A204.1 (cell line): Measurements from ENCODE around the gene RNFT2.
"Not testable (repeated sequence)": the region's sequence is repeated elsewhere in the genome, so short reads cannot be mapped to it uniquely, and the experiment has no call there.

Experiments
- FAIRE-seq: peaks from 2 replicates; lab custom pipeline; 2012; peaks lifted over from hg19 to GRCh38; lab: Jason Lieb, UNC

Gene RNFT2

GRCh38 chr12:116798719-116799118 lies 60.6 kb downstream of the RNFT2 start:
- FAIRE-seq, result no peak

DNA sequence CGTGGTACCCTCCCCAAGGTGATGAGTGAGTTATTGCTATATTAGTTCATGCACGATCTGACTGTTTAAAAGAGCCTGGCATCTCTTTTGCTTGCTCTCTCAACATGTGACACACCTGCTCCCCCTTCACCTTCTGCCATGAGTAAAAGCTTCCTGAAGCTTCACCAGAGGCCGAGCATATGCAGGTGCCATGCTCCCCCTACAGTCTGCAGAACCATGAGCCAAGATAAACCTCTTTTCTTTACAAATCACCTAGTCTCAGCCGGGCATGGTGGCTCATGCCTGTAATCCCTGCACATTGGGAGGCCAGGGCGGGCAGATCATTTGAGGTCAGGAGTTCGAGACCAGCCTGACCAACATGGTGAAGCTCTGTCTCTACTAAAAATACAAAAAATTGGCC lies 61.8 kb downstream of the RNFT2 start:
- FAIRE-seq, result no peak

GRCh38 chr12:116800918-116801317 lies 62.8 kb downstream of the RNFT2 start:
- no peak for FAIRE-seq

GRCh38 chr12:116802018-116802417 lies 63.9 kb downstream of the RNFT2 start:
- no peak for FAIRE-seq

GRCh38 chr12:116803013-116803736 lies 65.1 kb downstream of the RNFT2 start:
- no peak for FAIRE-seq

DNA sequence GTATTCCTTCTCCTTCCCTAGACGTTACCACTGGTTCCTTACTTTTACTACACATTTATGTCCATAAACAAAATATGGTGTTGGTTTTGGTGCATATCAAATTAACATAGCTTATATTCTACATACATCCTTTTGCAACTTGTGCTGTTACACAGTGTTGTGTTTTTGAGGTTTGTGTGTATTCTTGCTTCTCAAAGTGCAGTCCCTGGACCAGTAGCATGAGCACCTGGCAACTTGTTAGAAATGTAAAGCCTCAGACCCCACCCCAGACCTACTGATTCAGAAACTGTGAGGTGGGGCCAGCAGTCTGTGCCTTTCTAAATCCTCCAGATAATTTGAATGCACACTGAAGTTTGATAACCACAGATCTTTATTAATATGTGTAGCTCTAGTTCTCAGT lies 65.9 kb downstream of the RNFT2 start:
- no peak for FAIRE-seq

GRCh38 chr12:116806845-116807440 lies 68.8 kb downstream of the RNFT2 start:
- no peak for FAIRE-seq

- FAIRE-seq, result no peak
These were observed 69.4 kb downstream of the RNFT2 start for GRCh38 chr12:116807546-116807945.

DNA sequence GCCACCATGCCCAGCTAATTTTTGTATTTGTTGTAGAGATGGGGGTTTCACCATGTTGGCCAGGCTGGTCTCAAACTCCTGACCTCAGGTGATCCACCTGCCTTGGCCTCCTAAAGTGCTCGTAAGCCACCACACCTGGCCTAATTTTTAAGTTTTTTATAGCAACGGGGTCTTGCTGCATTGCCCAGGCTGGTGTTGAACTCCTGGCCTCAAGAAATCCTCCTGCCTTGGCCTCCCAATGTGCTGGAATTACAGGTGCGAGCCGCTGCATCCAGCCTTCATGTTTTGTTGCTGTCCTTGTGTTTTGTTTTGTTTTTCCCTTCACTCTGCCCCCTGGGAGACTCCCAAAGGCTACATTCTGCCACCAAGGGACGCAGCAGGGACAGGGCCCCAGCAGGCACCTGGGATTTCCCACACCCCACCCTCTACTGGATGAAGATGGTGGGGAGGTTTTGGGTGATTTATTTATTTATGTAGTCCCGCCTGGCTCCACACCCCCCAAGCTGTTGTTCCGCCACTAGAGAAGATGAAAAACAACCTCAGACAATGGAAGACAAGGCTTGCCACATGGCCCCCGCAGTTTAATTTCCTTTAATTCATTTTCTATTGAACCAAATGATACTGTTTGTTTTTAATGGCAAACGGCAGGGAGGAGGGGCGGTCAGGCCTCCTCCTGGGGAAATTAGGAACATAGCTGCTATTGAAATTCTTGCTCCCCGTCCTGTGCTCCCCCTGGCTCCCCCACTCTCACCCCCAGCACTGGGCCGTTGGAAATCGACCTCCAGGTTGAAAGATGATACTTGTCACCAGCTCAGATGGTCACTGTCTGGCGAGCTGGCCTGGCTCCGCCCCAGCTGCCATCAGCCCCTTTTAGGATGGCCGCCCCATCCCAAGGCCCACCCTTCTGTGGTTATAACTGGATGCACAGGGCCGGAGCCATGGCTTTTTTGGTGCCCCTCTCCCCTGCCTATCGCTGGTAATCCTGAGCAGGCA lies 70.3 kb downstream of the RNFT2 start:
- no peak for FAIRE-seq

DNA sequence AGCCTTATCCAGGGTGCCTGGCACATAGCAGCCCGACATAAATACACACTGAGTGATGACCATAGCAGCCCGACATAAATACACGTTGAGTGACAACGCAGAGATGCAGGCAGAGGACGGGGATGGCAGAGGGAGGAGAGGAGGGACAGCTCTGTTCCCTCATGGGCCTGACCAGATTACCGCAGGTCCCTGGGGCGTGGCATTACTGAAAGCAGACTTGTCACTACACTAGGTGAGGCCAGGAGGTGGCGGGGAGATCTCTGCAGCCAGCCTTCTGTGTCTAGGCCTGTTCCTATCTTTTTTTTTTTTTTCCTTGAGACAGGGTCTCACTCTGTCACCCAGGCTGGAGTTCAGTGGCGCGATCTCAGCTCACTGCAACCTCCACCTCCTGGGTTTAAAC lies 74.1 kb downstream of the RNFT2 start:
- FAIRE-seq, result no peak

- no peak for FAIRE-seq
These were observed 75.3 kb downstream of the RNFT2 start for GRCh38 chr12:116813271-116814041.

GRCh38 chr12:116814766-116815165 lies 76.7 kb downstream of the RNFT2 start:
- FAIRE-seq, result not testable (repeated sequence)

DNA sequence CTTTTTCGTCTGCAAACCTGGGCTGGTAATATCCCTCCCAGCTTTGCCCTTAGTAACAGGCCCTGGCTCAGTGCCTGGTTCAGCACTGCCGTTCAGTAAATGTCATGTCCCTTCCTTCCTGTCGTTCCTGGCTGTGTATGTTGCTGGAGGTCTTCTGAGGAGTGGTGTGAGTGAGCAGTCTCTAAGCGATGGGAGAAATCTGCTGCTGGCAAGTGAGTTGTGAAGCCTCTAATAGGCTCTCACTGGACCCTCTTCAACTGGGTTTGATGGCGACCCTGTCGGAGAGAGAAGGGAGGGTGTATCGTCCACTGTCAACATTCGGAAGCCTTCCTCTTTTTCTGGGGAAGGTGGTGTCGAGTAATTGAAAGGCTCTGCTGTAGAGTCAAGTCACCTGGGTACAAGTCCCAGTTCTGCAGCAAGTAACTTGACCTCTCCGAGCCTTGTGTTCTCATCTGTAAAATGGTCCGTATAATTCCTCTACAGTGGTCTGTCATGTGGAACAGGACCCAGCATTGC lies 80.3 kb downstream of the RNFT2 start:
- FAIRE-seq, result no peak

- no peak for FAIRE-seq
These were observed 81.1 kb downstream of the RNFT2 start for GRCh38 chr12:116818948-116819832.

- no peak for FAIRE-seq
These were observed 82.0 kb downstream of the RNFT2 start for GRCh38 chr12:116820064-116820656.

DNA sequence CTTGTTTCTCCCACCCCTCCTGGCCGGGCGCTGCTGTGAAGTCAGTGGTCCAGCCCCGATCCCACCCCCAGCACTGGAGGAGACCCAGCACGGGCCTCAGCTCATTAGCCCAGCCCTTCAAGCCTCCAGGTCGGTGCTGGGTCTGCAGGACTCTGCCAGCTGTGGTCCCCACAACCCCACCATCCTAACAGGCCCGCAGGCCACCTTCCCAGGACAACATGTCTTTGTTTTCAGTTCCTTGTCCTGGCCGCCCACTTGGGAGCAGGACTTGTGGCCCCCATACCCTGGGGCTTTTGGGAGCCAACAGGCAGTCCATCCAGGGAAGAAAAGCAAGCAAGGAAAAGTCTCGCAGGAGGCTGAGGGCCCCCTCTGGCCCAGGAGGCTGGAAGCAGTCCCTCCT lies 83.2 kb downstream of the RNFT2 start:
- FAIRE-seq, result no peak

DNA sequence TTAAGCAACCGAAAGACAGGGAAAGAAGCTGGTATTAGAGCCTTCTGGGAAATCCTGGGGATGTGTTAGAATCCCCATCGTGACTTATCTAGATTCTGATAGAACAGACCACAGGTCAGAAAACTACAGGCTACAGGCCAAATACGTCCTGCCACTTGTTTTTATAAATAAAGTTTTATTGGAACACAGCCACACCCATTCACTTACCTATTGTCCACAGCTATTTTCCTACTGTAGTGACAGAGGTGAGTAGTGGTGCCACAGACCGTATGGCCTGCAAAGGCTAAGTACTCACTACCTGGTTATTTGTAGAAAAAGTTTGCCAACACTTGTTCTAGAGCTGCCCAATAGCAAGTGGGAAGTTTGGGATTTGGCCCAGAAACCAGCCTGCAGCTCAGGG lies 89.3 kb downstream of the RNFT2 start:
- no peak for FAIRE-seq

DNA sequence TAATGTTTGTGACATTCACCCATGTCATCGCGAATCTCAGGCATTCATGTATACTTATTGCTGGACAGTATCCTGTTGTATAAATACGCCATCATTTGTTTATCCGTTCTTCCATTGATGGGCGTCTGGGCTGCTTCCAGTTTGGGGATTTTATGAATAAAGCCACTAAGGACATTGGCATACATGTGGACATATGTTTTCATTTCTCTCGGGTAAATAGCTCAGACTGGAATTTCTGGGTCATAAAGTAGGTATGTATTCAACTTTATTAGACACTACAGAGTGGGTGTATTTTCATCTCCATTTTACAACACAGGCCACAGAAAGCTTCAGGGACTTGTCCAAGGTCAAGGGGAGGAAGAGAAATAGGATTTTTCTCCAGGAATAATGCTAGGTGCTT lies 94.2 kb downstream of the RNFT2 start:
- no peak for FAIRE-seq

GRCh38 chr12:116833474-116833873 lies 95.4 kb downstream of the RNFT2 start:
- no peak for FAIRE-seq

DNA sequence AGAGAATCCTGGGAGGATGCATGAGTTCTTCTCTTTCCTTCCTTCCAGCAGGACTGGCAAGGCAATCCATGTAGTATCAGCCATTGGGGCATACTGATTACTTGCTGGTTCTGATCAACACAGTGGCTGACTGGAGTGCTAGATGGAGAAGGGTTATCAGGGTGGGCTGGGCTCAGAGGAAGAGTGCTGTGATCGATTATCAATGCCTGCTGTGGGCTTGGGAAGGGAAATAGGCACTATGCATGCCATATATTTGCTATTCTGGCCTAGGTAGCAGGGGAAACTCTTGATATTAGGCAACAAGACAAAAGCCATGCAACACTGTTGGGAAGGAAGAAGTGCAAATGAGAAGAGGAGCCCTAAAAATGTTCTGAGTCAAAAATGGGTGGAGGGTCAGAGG lies 97.4 kb downstream of the RNFT2 start:
- FAIRE-seq, result no peak

DNA sequence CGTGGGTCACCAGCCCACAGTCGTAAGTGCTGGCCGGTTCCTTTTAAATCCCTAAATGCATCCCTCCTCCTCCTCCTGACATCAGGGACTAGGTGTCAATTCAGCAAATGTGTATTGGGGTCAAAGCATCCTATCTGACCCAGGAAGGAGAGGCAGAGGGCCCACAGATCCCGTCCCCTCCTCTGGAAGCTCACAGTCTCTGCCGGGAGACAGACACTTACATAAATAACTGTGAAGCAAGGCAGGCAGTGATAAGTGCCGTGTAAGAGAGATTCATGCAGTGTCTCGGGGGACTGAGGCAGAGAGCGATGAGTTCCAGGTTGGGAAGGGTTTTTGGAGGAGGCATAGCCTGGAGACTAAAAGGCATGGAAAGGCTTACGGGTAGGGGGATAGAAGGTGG lies 99.0 kb downstream of the RNFT2 start:
- FAIRE-seq, result no peak
